ENCODE data around the gene UBE2F.

DNA sequence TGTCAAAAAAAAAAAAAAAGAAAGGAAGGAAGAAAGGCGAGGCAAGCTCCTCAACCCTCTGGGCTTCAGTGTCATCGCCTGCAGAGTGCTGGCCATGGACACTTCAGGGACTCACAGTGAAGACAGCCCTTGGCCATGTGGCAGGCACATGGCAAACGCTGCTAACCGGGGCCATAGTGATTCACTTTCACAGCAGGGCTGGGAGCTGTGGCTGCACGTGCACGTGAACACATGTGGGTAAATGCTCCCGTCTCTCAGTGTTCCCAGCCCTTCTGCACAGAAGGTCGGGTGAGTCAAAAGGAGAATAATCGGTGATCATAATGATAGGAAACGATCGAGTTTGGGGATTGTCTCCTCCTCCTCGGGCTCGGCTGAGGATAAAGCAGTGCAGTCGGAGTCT, 46.1 kb upstream of the UBE2F start:
- TF ChIP-seq, protein P1, sequence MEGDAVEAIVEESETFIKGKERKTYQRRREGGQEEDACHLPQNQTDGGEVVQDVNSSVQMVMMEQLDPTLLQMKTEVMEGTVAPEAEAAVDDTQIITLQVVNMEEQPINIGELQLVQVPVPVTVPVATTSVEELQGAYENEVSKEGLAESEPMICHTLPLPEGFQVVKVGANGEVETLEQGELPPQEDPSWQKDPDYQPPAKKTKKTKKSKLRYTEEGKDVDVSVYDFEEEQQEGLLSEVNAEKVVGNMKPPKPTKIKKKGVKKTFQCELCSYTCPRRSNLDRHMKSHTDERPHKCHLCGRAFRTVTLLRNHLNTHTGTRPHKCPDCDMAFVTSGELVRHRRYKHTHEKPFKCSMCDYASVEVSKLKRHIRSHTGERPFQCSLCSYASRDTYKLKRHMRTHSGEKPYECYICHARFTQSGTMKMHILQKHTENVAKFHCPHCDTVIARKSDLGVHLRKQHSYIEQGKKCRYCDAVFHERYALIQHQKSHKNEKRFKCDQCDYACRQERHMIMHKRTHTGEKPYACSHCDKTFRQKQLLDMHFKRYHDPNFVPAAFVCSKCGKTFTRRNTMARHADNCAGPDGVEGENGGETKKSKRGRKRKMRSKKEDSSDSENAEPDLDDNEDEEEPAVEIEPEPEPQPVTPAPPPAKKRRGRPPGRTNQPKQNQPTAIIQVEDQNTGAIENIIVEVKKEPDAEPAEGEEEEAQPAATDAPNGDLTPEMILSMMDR (IDR thresholded peaks at IDR 0.05): no peak
- TF ChIP-seq POLR2A (IDR thresholded peaks at IDR 0.05): no peak

Data from breast epithelium (tissue), 3 donors.